Measurements from ENCODE around the gene DEFB131B.
"Not testable (repeated sequence)": the region's sequence is repeated elsewhere in the genome, so short reads cannot be mapped to it uniquely, and the experiment has no call there.

Gene DEFB131B

DNA sequence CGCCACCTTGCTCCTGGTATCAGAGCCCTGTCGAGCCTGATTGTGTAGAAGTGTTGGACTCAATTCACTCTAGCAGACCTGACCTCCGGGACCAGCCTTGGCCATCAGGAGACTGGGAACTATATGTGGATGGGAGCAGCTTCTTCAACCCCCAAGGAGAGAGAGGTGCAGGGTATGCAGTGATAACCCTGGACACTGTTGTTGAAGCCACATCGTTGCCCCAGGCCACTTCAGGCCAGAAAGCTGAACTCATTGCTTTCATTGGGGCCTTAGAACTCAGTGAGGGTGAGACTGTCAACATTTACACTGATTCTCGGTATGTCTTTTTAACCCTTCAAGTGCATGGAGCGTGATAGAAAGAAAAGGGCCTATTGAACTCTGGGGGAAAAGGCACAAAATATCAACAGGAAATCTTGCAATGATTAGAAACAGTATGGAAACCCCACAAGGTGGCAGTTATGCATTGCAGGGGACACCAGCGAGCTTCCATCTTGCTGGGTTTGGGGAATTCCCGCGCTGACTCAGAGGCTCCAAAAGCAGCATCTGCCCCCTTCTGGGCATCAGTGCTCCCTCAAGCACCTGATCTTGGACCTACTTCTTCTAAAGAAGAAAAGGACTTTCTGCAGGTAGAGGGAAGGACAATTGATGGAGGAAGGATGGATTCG, 33.2 kb downstream of the DEFB131B start:
- peak; percentile 38 to 72 (median 61) for DNase-seq (ENCODE audit: low read depth in 3 of 3)

DNA sequence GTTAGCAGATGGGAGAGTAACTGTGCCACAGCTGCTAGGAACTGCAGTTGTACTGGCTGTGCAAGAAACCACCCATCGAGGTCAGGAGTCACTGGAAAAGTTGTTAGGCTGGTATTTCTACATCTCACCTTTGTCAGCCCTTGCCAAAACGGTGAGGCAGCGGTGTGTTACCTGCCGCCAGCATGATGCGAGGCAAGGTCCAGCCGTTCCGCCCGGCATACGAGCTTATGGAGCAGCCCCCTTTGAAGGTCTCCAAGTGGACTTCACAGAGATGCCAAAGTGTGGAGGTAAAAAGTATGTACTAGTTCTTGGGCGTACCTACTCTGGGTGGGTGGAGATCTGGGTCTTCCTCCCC, 33.7 kb downstream of the DEFB131B start:
- DNase-seq (ENCODE audit: low read depth in 3 of 3) = not testable (repeated sequence)

GRCh38 chr11:71913756-71914526, 35.7 kb downstream of the DEFB131B start:
- DNase-seq (ENCODE audit: low read depth in 3 of 3) = no peak

GRCh38 chr11:71914617-71915189, 36.5 kb downstream of the DEFB131B start:
- no peak for DNase-seq (ENCODE audit: low read depth in 3 of 3)

DNA sequence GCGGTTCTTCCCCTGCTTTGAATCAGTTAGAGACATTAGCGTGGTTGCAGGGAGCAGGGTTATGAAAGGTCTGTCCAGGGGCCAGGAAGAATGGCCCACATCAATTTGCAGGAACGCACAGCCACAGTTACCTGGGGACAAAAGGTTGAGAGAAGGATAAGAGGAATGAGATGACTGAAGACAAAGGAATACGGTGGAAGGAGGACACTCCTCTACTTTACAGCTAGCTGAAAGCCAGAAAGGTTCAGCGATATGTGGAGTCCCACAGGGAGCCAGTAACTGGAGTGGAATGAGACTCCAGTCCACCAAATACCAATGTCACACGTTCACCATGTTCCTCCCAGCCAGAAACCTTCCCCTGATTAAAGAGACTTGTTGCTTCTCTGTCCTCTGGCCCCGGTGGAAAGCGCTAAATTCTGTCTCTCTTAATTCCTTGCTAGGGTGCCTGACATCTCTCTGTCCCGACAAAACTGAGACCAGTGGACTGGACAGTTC, 39.4 kb downstream of the DEFB131B start:
- DNase-seq (ENCODE audit: low read depth in 3 of 3) = no peak

DNA sequence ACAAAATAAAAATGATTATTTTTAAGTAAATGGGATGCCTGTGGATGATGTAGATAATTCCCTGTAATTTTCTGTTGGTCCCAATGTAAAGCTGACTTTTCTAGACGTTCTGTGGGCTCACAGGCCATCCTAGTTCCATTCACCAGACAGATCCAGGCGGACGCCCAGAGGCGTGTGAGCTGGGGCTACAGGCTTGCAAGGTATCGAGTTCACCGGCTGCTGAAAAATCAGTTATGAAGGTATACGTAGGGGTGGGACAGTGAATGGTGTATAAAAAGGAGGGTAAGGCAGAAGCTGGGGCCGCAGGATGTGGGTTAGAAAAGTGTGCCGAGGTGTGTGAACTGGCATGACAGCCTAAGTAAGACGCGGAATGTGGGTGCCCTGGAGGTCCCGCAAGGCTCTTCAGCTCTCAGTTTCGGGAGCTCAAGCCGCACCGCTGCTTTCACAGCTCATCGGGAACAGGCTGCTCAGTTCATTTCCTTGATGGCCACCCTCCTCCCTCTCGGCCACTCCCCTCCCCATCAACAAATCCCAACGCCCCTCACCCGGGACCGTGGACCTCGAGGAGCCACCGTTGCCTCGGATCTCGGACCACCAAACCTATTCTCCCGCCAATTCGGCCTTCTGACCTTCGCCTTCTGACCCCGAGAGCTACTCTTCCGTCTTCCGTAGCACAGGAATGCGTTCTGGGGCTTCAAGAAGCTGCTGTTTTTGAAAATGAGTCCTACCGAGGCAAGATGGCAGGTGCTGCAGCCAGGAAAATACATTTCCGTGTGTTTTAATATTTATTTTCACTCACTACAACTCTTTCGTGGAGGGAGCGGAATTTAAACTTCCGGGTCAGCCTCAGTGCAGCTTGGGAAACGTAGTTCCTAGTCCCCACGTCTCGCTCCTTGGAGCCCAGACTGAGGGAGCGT, 49.8 kb downstream of the DEFB131B start, which contains the start of gene XNDC1N:
TSS of gene XNDC1N (minus strand) at position 775 of the 917 bp plus-strand sequence. CDS start 5,241 bp downstream, outside the sequence.
- peak; percentile 44 to 66 (median 64) for DNase-seq (ENCODE audit: low read depth in 3 of 3)

DNA sequence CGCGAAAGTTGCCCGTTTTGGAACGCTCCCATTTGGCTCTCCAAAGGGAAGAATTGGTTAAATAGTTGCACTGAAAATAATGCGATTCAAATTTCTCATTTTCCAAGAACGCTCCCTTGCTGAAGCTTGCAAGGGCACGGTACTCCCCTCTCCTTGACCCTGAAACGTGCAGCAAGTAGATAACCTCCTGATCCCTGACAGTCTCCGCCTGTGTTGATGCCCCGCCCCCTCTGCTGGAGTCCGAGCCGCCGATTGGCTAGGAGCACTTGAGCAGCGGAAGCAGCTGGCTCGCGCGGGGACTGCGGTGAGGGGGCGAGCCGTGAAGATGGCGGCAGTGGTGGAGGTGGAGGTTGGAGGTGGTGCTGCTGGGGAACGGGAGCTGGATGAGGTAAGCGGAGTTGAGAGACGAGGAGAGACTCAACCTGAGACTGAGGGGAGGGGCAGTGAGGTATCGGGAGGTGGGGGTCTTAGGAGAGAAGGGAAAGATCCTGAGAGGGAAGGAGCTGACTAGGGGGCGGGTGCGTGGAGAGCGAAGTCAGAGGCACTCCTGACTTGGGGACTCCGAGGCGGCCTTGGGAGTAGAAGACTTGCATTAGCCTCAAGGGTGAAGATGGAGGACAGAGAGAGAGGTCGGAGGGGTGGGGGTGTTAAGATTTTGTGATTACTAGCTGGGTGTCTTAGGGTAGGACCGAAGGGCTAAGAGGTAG, 50.6 kb downstream of the DEFB131B start, which contains the start of gene RNF121:
TSS of gene RNF121 (plus strand) at position 310 of the 707 bp plus-strand sequence. CDS start at position 326, 16 bp downstream.
- DNase-seq (ENCODE audit: low read depth in 3 of 3) = peak; percentile 96 to 99 (median 98)

DNA sequence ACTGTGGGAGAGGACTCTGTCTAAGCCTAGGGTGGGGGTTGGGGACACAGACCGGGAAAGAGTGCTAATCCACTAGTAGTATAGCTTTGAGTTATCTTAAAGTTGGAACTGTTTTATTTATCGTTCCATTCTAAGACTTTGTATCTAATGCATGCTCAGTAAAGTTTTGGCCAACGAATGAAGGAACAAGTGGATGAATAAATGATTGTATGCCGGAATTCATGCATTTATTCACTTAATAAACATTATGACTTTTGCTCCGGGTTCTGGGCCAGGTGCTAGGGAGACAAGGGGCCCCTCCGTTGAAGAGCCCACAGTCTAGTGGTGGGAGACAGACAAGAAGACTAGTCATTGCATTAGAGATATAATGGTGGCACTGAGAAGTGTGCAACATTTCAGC, 51.2 kb downstream of the DEFB131B start:
- DNase-seq (ENCODE audit: low read depth in 3 of 3) = no peak

- no peak for DNase-seq (ENCODE audit: low read depth in 3 of 3)
Observed at GRCh38 chr11:71930556-71931244, 52.4 kb downstream of the DEFB131B start.

GRCh38 chr11:71931245-71931602, 53.0 kb downstream of the DEFB131B start:
- no peak for DNase-seq (ENCODE audit: low read depth in 3 of 3)

DNA sequence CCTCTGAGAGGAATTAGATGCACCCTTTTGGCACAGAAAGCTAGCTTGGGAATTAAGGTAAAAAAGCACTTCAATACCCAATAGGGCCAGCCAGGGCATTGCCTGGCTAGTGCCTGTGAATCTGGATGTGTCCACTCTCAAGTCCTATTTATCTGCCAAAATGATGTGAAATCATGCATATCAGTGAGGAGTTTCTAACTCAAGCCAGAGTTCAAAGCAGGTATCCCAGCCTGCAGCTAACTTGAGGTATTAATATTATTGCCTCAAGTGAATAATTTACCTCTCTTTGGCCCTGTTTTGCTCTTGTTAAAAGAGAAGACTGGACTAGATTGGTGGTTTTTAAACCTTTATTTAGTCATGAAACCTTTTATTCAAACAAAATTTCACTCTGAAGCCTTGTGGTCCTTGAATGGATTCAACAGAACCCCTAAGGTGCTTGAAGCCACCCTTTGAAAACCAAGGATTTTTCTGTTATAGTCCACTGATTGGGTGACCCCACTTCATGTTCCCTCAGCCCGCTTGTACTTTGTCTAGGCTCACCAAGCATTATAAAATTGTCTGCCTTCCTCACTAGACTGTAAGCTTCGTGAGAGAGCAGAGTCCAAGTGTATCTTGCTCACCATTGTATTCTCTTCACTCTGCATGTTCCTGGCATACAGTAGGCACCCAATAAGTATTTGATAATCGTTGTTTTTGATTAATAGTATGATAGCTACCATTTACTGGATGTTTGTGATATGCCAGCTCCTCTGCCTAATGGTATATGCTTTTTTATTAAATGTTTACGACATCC, 55.1 kb downstream of the DEFB131B start:
- no peak for DNase-seq (ENCODE audit: low read depth in 3 of 3)
